Measurements from ENCODE around the gene TRIM71. TPM values are rescaled to one million over a fixed set of nuclear protein-coding genes. Genes with fewer than 3 reads are reported as not detected.

TRIM71 gene
- total RNA-seq, 1 experiment from 2014 or later: 376 TPM

- H3K14ac ChIP-seq (ENCODE audit: insufficient read depth, low read length): no peak overlapping the region
- peaks cover 10% of the 10 kb centered on the region; the same call in 1 of the 2 replicates for H3K4me1 ChIP-seq (ENCODE audit: insufficient read depth, low read length)
- H2BK120ac ChIP-seq (ENCODE audit: low read depth, low read length, poor library complexity, severe bottlenecking): no peak overlapping the region
- H4K5ac ChIP-seq (ENCODE audit: insufficient read length, low read depth, low read length): no peak overlapping the region
- no peak overlapping the region for H2BK15ac ChIP-seq (ENCODE audit: low read depth, low read length)
- H3K56ac ChIP-seq (ENCODE audit: insufficient read length, low read depth, low read length): no peak overlapping the region
- H3K4ac ChIP-seq (ENCODE audit: low read depth, low read length): no peak overlapping the region
- no peak overlapping the region for H2BK20ac ChIP-seq (ENCODE audit: low read depth, low read length, poor library complexity, severe bottlenecking)
- H4K91ac ChIP-seq (ENCODE audit: insufficient read length, low read depth, low read length): no peak overlapping the region
- Mint-ChIP-seq H3K4me3 (no peak overlapping the region), H3K9me3 (no peaks in the 10 kb centered on the region), H3K27me3 (ENCODE audit: low read depth) (no peaks in the 10 kb centered on the region), H3K36me3 (ENCODE audit: insufficient read depth in 1 of 3, low read depth in 3 of 3) (peaks cover 51 to 83% (median 75%) of the 10 kb centered on the region in 3 experiments), H3K4me1 (peaks cover 66 to 79% of the 10 kb centered on the region in 2 experiments), H3K27ac (peak overlapping the region in 2 of 3 experiments; percentile 54 to 86; a peak in 4 of 7 replicates)
- H2BK5ac ChIP-seq (ENCODE audit: insufficient read length, low read length): no peak overlapping the region
- H2BK12ac ChIP-seq (ENCODE audit: insufficient read length, low read depth, low read length): no peak overlapping the region
- H3K23ac ChIP-seq (ENCODE audit: insufficient read length, low read depth, low read length): no peak overlapping the region
- no peaks in the 10 kb centered on the region for H3K9me3 ChIP-seq (ENCODE audit: control insufficient read depth, low read depth, low read length)
- H2AK5ac ChIP-seq (ENCODE audit: insufficient read length, low read length): no peak overlapping the region
- no peak overlapping the region for H3K9ac ChIP-seq (ENCODE audit: extremely low read depth, insufficient read length, low read length)
- H2AFZ ChIP-seq (ENCODE audit: low read length): no peak overlapping the region
- H3K79me2 ChIP-seq (ENCODE audit: insufficient read depth, low read length): peaks cover 73% of the 10 kb centered on the region; the same call in 1 of the 2 replicates
- no CpG with 5 or more reads among the region's 2 CpGs for WGBS (ENCODE audit: extremely low coverage, insufficient read length, low lambda C conversion rate)
- DNase-seq: no peak
- peaks cover 1% of the 10 kb centered on the region for H4K20me1 ChIP-seq (ENCODE audit: control insufficient read depth, insufficient read depth, insufficient read length)
- H3K18ac ChIP-seq (ENCODE audit: insufficient read length, low read depth, low read length): no peak overlapping the region
- H3K27ac ChIP-seq (ENCODE audit: insufficient read length, low read depth, low read length): no peak overlapping the region
- H3K23me2 ChIP-seq (ENCODE audit: insufficient read length, low read depth, low read length, poor library complexity, severe bottlenecking): no peaks in the 10 kb centered on the region
- TF ChIP-seq CTCF (conservative IDR thresholded peaks at IDR 0.05): no peak
- no peak overlapping the region for H4K8ac ChIP-seq (replicated peaks; ENCODE audit: insufficient read length, low read depth, low read length)
- H3K27me3 ChIP-seq (ENCODE audit: insufficient read depth, low read length): no peaks in the 10 kb centered on the region
- H3T11ph ChIP-seq (ENCODE audit: low read length): no peak overlapping the region
- H3K4me2 ChIP-seq (ENCODE audit: insufficient read depth, insufficient read length, low read length): no peak overlapping the region
- peaks cover 3% of the 10 kb centered on the region for H3K79me1 ChIP-seq (ENCODE audit: insufficient read depth, low read depth, low read length, poor library complexity, severe bottlenecking)
Measured at GRCh38 chr3:32877598-32877997, 59.8 kb downstream of the TRIM71 start.
